Peyer's patch (tissue), 4 donors: Measurements from ENCODE around the gene TTYH3. TPM values are rescaled to one million over a fixed set of nuclear protein-coding genes. Genes with fewer than 3 reads are reported as not detected.
"Not testable (repeated sequence)": the region's sequence is repeated elsewhere in the genome, so short reads cannot be mapped to it uniquely, and the experiment has no call there.

Experiments
- DNase-seq, 3 donors: peaks; one replicate each; pipeline ENCODE4 v3.0.0-alpha.2; 2017 to 2019
- H3K27ac ChIP-seq, 4 donors: fragments of 200-600 bp; sonication (generic); one replicate each; pipeline ENCODE4 v1.5.1; 2016 to 2019
- H3K27me3 ChIP-seq, 2 donors: fragments of 200-600 bp; sonication (generic); one replicate each; pipeline ENCODE4 v1.5.1; 2019
- H3K36me3 ChIP-seq, 3 donors: fragments of 200-600 bp; sonication (generic); one replicate each; pipeline ENCODE4 v1.5.1; 2016 to 2019
- H3K4me1 ChIP-seq, 4 donors: fragments of 200-600 bp; sonication (generic); one replicate each; pipeline ENCODE4 v1.5.1; 2016 to 2019
- H3K4me3 ChIP-seq, 4 donors: fragments of 200-600 bp; sonication (generic); 1 replicate in 3 of 4; 2 replicates in 1 of 4; pipeline ENCODE4 v1.5.1; 2016 to 2019; ENCODE audit warnings: mild to moderate bottlenecking in 1 of 4
- H3K9me3 ChIP-seq, 4 donors: fragments of 200-600 bp; sonication (generic); one replicate each; pipeline ENCODE4 v1.5.1; 2016 to 2019; ENCODE audit warnings: mild to moderate bottlenecking in 1 of 4
- CTCF ChIP-seq, 6 experiments: fragments of 450-650 bp in 4 of 6; fragments of 200-600 bp in 2 of 6; sonication (generic) in 1 of 6; IDR thresholded peaks; one replicate each; pipeline ENCODE4 v1.5.1; 2017 to 2019; ENCODE audit warnings: antibody characterized with exemption in 6 of 6, mild to moderate bottlenecking in 3 of 6, moderate library complexity in 1 of 6
- POLR2A ChIP-seq, 2 donors: fragments of 450-650 bp; IDR thresholded peaks; one replicate each; pipeline ENCODE4 v1.5.1; 2017; ENCODE audit warnings: antibody characterized with exemption in 2 of 2, mild to moderate bottlenecking in 2 of 2, moderate library complexity in 2 of 2
- total RNA-seq, 4 donors: library from RNA; depleted of rRNA; stranded (reverse); fragments of >200 nt; gene quantifications; one replicate each; pipeline ENCODE4 v1.1.0, GENCODE V29; 2016

The TTYH3 gene
- total RNA-seq, 4 donors from 2014 or later, result 61.8 to 99.9 (median 83.4) TPM

GRCh38 chr7:2692543-2692942, 60.8 kb downstream of the TTYH3 start:
- peaks cover 0 to 18% (median 15%) of the 10 kb centered on the region in 4 donors for H3K4me1 ChIP-seq
- no peak for DNase-seq
- H3K36me3 ChIP-seq, result no peaks in the 10 kb centered on the region
- no peak overlapping the region for H3K4me3 ChIP-seq
- TF ChIP-seq POLR2A (IDR thresholded peaks at IDR 0.05) (no peak), CTCF (IDR thresholded peaks at IDR 0.05) (no peak)
- no peak overlapping the region for H3K27ac ChIP-seq
- H3K27me3 ChIP-seq, result peaks cover 0 to 19% of the 10 kb centered on the region in 2 donors
- H3K9me3 ChIP-seq, result no peaks in the 10 kb centered on the region

- peaks cover 0 to 11% (median 5%) of the 10 kb centered on the region in 4 donors for H3K4me1 ChIP-seq
- not testable (repeated sequence) for H3K36me3 ChIP-seq, H3K27ac ChIP-seq, H3K9me3 ChIP-seq, H3K4me3 ChIP-seq, H3K27me3 ChIP-seq, DNase-seq
Measured at GRCh38 chr7:2693420-2694121, 61.8 kb downstream of the TTYH3 start.

GRCh38 chr7:2694122-2694436, 62.3 kb downstream of the TTYH3 start:
- H3K4me3 ChIP-seq, DNase-seq: not testable (repeated sequence)

GRCh38 chr7:2698581-2699288, 66.9 kb downstream of the TTYH3 start:
- no peak overlapping the region for H3K4me3 ChIP-seq
- H3K27me3 ChIP-seq, result no peaks in the 10 kb centered on the region
- peaks cover 0 to 13% (median 0%) of the 10 kb centered on the region in 4 donors for H3K4me1 ChIP-seq
- peak in 2 of 3 donors; percentile 66 to 73 for DNase-seq
- no peaks in the 10 kb centered on the region for H3K9me3 ChIP-seq
- H3K27ac ChIP-seq, result no peak overlapping the region
- TF ChIP-seq CTCF (IDR thresholded peaks at IDR 0.05) (no peak), POLR2A (IDR thresholded peaks at IDR 0.05) (no peak)
- no peaks in the 10 kb centered on the region for H3K36me3 ChIP-seq

More at GRCh38 chr7:2694122-2694436, 62.3 kb downstream of the TTYH3 start:
- not testable (repeated sequence) for H3K9me3 ChIP-seq, H3K27me3 ChIP-seq, H3K36me3 ChIP-seq, H3K27ac ChIP-seq
- peaks cover 0 to 11% (median 1%) of the 10 kb centered on the region in 4 donors for H3K4me1 ChIP-seq

- no peak overlapping the region for H3K27ac ChIP-seq
- H3K27me3 ChIP-seq, result no peaks in the 10 kb centered on the region
- no peak overlapping the region for H3K4me3 ChIP-seq
- H3K36me3 ChIP-seq, result no peaks in the 10 kb centered on the region
- DNase-seq, result no peak
- peaks cover 0 to 13% (median 0%) of the 10 kb centered on the region in 4 donors for H3K4me1 ChIP-seq
- TF ChIP-seq POLR2A (IDR thresholded peaks at IDR 0.05) (no peak), CTCF (IDR thresholded peaks at IDR 0.05) (no peak)
- H3K9me3 ChIP-seq, result no peaks in the 10 kb centered on the region
Measured at GRCh38 chr7:2699289-2699620, 67.5 kb downstream of the TTYH3 start.

GRCh38 chr7:2700141-2700850, 68.5 kb downstream of the TTYH3 start:
- Histone ChIP-seq H3K27ac (no peak overlapping the region), H3K9me3 (no peaks in the 10 kb centered on the region), H3K4me1 (peaks cover 0 to 13% (median 0%) of the 10 kb centered on the region in 4 donors), H3K36me3 (no peaks in the 10 kb centered on the region), H3K4me3 (no peak overlapping the region), H3K27me3 (no peaks in the 10 kb centered on the region)
- no peak for DNase-seq
- TF ChIP-seq CTCF (IDR thresholded peaks at IDR 0.05), result no peak
- TF ChIP-seq POLR2A (IDR thresholded peaks at IDR 0.05), result no peak
